ENCODE data around the gene F5. TPM values are rescaled to one million over a fixed set of nuclear protein-coding genes. Genes with fewer than 3 reads are reported as not detected.

The F5 gene
- total and polyA plus RNA-seq, 4 donors, result 0.48 to 3.5 (median 1.2) TPM

- WGBS, 2 donors, result 93 to 95% methylated on average over 1 of the region's 1 CpG
- intact Hi-C loops (cut with DNase I), result no loop called here
- H3K4me1 ChIP-seq (ENCODE audit: control insufficient read depth in 1 of 2, insufficient read depth in 2 of 2, low read length in 2 of 2), result no peaks in the 10 kb centered on the region
- DNase-seq (no peak), ATAC-seq (ENCODE audit: low FRiP score) (no peak)
- H3K27me3 ChIP-seq (ENCODE audit: control insufficient read depth in 1 of 2, insufficient read depth in 2 of 2, low read length in 1 of 2), result no peaks in the 10 kb centered on the region
- no peak overlapping the region for H3K27ac ChIP-seq (ENCODE audit: low read depth in 1 of 2, low read length in 2 of 2)
- no peaks in the 10 kb centered on the region for H3K9me3 ChIP-seq (ENCODE audit: control insufficient read depth, low read length)
- no peak overlapping the region for H3K4me3 ChIP-seq (ENCODE audit: low read length in 2 of 2)
- H3K36me3 ChIP-seq (ENCODE audit: control insufficient read depth in 1 of 2, insufficient read depth in 2 of 2, low read length in 1 of 2), result no peaks in the 10 kb centered on the region
Measured at GRCh38 chr1:169474302-169474995, 111.8 kb downstream of the F5 start.

DNA sequence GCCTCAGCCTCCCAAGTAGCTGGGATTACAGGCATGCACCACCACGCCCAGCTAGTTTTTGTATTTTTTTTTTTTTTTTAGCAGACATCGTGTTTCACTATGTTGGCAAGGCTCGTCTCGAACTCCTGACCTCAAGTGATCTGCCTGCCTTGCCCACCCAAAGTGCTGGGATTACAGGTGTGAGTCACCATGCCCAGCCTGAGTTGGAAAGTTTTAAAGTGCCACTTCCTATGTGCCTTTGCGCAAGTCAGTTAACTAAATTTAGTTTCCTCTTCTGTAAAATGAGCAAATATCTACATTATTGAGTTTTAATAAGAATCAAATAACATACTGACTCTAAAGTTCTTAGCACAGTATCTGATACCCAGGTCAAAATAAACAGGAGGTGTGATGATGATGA lies 112.9 kb downstream of the F5 start:
- no peak for ATAC-seq (ENCODE audit: low FRiP score)
- WGBS, 2 donors, result 85 to 92% methylated on average over 5 of the region's 5 CpGs
- no peaks in the 10 kb centered on the region for H3K4me1 ChIP-seq (ENCODE audit: control insufficient read depth in 1 of 2, insufficient read depth in 2 of 2, low read length in 2 of 2)

GRCh38 chr1:169472738-169473137 lies 113.5 kb downstream of the F5 start:
- H3K27me3 ChIP-seq (ENCODE audit: control insufficient read depth in 1 of 2, insufficient read depth in 2 of 2, low read length in 1 of 2), result no peaks in the 10 kb centered on the region
- H3K9me3 ChIP-seq (ENCODE audit: control insufficient read depth, low read length), result no peaks in the 10 kb centered on the region
- WGBS, 2 donors, result 89 to 90% methylated on average over 3 of the region's 3 CpGs
- no peak for ATAC-seq (ENCODE audit: low FRiP score)
- no peaks in the 10 kb centered on the region for H3K36me3 ChIP-seq (ENCODE audit: control insufficient read depth in 1 of 2, insufficient read depth in 2 of 2, low read length in 1 of 2)
- H3K4me1 ChIP-seq (ENCODE audit: control insufficient read depth in 1 of 2, insufficient read depth in 2 of 2, low read length in 2 of 2), result no peaks in the 10 kb centered on the region
- DNase-seq, result no peak
- H3K27ac ChIP-seq (ENCODE audit: low read depth in 1 of 2, low read length in 2 of 2), result no peak overlapping the region
- intact Hi-C loops (cut with DNase I), result no loop called here
- no peak overlapping the region for H3K4me3 ChIP-seq (ENCODE audit: low read length in 2 of 2)

More for the DNA sequence above, 112.9 kb downstream of the F5 start:
- Histone ChIP-seq H3K27ac (ENCODE audit: low read depth in 1 of 2, low read length in 2 of 2) (no peak overlapping the region), H3K4me3 (ENCODE audit: low read length in 2 of 2) (no peak overlapping the region), H3K27me3 (ENCODE audit: control insufficient read depth in 1 of 2, insufficient read depth in 2 of 2, low read length in 1 of 2) (no peaks in the 10 kb centered on the region), H3K9me3 (ENCODE audit: control insufficient read depth, low read length) (no peaks in the 10 kb centered on the region), H3K36me3 (ENCODE audit: control insufficient read depth in 1 of 2, insufficient read depth in 2 of 2, low read length in 1 of 2) (no peaks in the 10 kb centered on the region)
- intact Hi-C loops (cut with DNase I), result no loop called here
- no peak for DNase-seq

DNA sequence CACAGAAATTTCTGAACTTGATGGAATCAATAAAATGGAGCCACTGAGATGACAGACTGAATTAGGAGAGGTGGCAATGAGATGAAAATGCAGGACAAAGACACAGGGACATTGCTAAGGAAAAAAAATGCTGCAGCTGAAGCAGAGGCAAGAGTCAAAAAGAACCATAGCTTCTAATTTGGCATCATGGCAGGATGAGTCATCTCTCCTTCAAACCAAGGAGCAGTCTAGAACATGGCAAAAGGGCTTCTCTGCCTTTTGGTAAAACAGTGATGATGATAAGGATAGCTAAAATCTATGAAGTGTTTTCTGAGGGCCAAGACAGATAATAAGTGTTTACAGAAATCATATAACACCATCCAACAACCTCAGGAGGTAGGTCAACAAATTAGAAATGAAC lies 117.3 kb downstream of the F5 start:
- no peaks in the 10 kb centered on the region for H3K27me3 ChIP-seq (ENCODE audit: control insufficient read depth in 1 of 2, insufficient read depth in 2 of 2, low read length in 1 of 2)
- no peaks in the 10 kb centered on the region for H3K4me1 ChIP-seq (ENCODE audit: control insufficient read depth in 1 of 2, insufficient read depth in 2 of 2, low read length in 2 of 2)
- no peaks in the 10 kb centered on the region for H3K9me3 ChIP-seq (ENCODE audit: control insufficient read depth, low read length)
- intact Hi-C loops (cut with DNase I), result loop anchor here in 1 of 2 donors (5.0 kb wide), 1 partner anchor 78 kb away; no protein-coding TSS in a partner anchor
- H3K4me3 ChIP-seq (ENCODE audit: low read length in 2 of 2), result no peak overlapping the region
- H3K36me3 ChIP-seq (ENCODE audit: control insufficient read depth in 1 of 2, insufficient read depth in 2 of 2, low read length in 1 of 2), result no peaks in the 10 kb centered on the region
- no peak overlapping the region for H3K27ac ChIP-seq (ENCODE audit: low read depth in 1 of 2, low read length in 2 of 2)
- ATAC-seq (ENCODE audit: low FRiP score) (no peak), DNase-seq (no peak)

DNA sequence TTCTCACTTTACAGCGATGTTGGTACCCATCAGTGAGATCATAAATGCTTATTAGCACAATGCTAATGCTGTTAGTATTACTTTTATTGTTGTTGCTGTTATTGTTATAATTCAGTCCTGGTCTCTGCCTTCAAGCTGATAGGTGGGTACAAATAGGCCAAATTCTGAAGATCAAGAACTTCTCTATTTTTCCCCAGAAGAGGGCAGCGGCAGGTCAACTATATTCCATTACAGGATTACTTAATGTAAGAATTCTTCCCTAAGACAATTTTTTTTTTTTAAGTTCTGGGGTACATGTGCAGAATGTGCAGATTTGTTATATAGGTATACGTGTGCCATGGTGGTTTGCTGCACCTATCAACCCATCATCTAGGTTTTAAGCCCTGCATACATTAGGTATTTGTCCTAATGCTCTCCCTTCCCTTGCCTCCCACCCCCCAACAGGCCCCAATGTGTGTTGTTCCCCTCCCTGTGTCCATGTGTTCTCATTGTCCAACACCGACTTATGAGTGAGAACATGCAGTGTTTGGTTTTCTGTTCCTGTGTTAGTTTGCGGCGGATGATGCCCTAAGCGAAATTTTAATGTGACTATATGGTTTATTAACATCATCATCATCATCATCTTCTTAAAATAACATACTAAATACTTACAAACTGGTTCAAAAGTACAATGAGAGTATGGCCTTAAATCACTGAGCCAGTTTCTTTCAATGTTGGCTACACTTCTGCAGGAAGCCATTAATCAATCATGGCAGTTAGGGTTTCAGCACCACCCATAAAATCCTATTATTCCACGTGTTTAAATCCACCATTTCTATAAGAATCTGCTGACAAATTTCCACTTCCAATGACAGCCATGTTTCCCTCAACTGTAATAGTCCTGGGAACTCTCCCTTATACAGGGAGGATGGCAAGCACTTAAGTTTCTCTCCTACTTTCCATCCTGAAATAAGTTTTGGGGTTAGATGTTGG lies 119.7 kb downstream of the F5 start:
- ATAC-seq (ENCODE audit: low FRiP score) (no peak), DNase-seq (no peak)
- H3K27ac ChIP-seq (ENCODE audit: low read depth in 1 of 2, low read length in 2 of 2), result no peak overlapping the region
- H3K36me3 ChIP-seq (ENCODE audit: control insufficient read depth in 1 of 2, insufficient read depth in 2 of 2, low read length in 1 of 2), result no peaks in the 10 kb centered on the region
- intact Hi-C loops (cut with DNase I), result loop anchor here (1.0 to 5.0 kb wide), 2 partner anchors 80 to 81 kb away; no protein-coding TSS in a partner anchor
- WGBS, 2 donors, result 70 to 74% methylated on average over 8 of the region's 8 CpGs
- H3K4me1 ChIP-seq (ENCODE audit: control insufficient read depth in 1 of 2, insufficient read depth in 2 of 2, low read length in 2 of 2), result no peaks in the 10 kb centered on the region
- no peaks in the 10 kb centered on the region for H3K27me3 ChIP-seq (ENCODE audit: control insufficient read depth in 1 of 2, insufficient read depth in 2 of 2, low read length in 1 of 2)
- no peaks in the 10 kb centered on the region for H3K9me3 ChIP-seq (ENCODE audit: control insufficient read depth, low read length)
- H3K4me3 ChIP-seq (ENCODE audit: low read length in 2 of 2), result no peak overlapping the region

DNA sequence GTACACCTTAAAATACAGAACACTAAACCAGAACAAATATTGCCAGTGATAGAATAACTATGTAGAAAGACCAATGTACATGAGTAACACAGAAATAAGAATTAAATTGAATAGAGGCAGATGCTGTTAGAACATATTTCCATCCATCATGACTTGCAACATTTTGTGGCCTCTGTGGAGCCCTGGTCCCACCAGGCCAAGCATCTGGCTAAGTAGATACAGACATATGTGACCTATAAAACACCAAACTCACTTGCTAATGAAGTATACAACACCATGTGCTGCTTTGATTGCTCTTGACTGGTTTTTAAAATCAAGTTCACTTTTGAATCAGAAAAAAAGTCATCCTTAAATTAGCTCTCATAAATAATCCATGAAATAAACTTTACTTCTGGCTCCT lies 121.0 kb downstream of the F5 start:
- no peak for ATAC-seq (ENCODE audit: low FRiP score)
- Histone ChIP-seq H3K9me3 (ENCODE audit: control insufficient read depth, low read length) (no peaks in the 10 kb centered on the region), H3K27ac (ENCODE audit: low read depth in 1 of 2, low read length in 2 of 2) (no peak overlapping the region), H3K27me3 (ENCODE audit: control insufficient read depth in 1 of 2, insufficient read depth in 2 of 2, low read length in 1 of 2) (no peaks in the 10 kb centered on the region), H3K4me3 (ENCODE audit: low read length in 2 of 2) (no peak overlapping the region), H3K36me3 (ENCODE audit: control insufficient read depth in 1 of 2, insufficient read depth in 2 of 2, low read length in 1 of 2) (no peaks in the 10 kb centered on the region), H3K4me1 (ENCODE audit: control insufficient read depth in 1 of 2, insufficient read depth in 2 of 2, low read length in 2 of 2) (no peaks in the 10 kb centered on the region)
- DNase-seq, result no peak
- intact Hi-C loops (cut with DNase I), result loop anchor here in 1 of 2 donors (5.0 kb wide), 1 partner anchor 82 kb away; no protein-coding TSS in a partner anchor

Other genes starting within 250 kb of the F5 start
- gene NME7, start 218.7 kb downstream of the F5 start, total RNA-seq, result 10 to 100 TPM; 13.3 to 23.5 TPM
- gene NME7, start 218.7 kb downstream of the F5 start, polyA plus RNA-seq, result 10 to 100 TPM; 14.7 to 20.7 TPM
- gene BLZF1, start 218.3 kb downstream of the F5 start, total RNA-seq, result 10 to 100 TPM; 26.7 to 27.3 TPM
- gene BLZF1, start 218.3 kb downstream of the F5 start, polyA plus RNA-seq, result 10 to 100 TPM; 14.9 to 26.5 TPM
- gene CCDC181, start 159.0 kb downstream of the F5 start, total RNA-seq, result under 1 TPM; 0.48 to 0.97 TPM
- 1 to 10 TPM; 1.6 to 3.9 TPM for gene CCDC181, start 159.0 kb downstream of the F5 start, polyA plus RNA-seq
- gene SLC19A2, start 100.5 kb downstream of the F5 start, total RNA-seq, result 10 to 100 TPM in 1 of 2 donors, 1 to 10 TPM in 1; 8.7 to 26.9 TPM
- 1 to 10 TPM; 3.5 to 8.1 TPM for gene SLC19A2, start 100.5 kb downstream of the F5 start, polyA plus RNA-seq
- gene SELP, start 43.6 kb upstream of the F5 start, total RNA-seq, result 10 to 100 TPM in 1 of 2 donors, 1 to 10 TPM in 1; 9.1 to 42.5 TPM
- gene SELP, start 43.6 kb upstream of the F5 start, polyA plus RNA-seq, result 10 to 100 TPM in 1 of 2 donors, 1 to 10 TPM in 1; 8.6 to 16.4 TPM
- 10 to 100 TPM; 10.3 to 11.4 TPM for gene SELL, start 125.1 kb upstream of the F5 start, total RNA-seq
- 10 to 100 TPM in 1 of 2 donors, 1 to 10 TPM in 1; 2.0 to 12.8 TPM for gene SELL, start 125.1 kb upstream of the F5 start, polyA plus RNA-seq
- gene SELE, start 147.6 kb upstream of the F5 start, total RNA-seq, result 10 to 100 TPM; 14.8 to 38.8 TPM
- gene SELE, start 147.6 kb upstream of the F5 start, polyA plus RNA-seq, result under 1 TPM in 1 of 2 donors, not detected in 1; 0.18 TPM
- gene METTL18, start 208.4 kb upstream of the F5 start, total RNA-seq, result 1 to 10 TPM; 4.7 to 5.9 TPM
- 1 to 10 TPM; 5.2 to 9.6 TPM for gene METTL18, start 208.4 kb upstream of the F5 start, polyA plus RNA-seq